Hematopoietic multipotent progenitor cell treated with erythropoietin and hydrocortisone succinate and interleukin-3 and kit ligand, for 15 days (in vitro differentiated cells): Measurements from ENCODE around the gene OR7D4.
"Not testable (repeated sequence)": the region's sequence is repeated elsewhere in the genome, so short reads cannot be mapped to it uniquely, and the experiment has no call there.

Experiments used
- DNase-seq: peaks from one replicate; pipeline ENCODE4 v3.0.0-alpha.2; 2015; ENCODE audit warnings: low spot score

OR7D4 gene

DNA sequence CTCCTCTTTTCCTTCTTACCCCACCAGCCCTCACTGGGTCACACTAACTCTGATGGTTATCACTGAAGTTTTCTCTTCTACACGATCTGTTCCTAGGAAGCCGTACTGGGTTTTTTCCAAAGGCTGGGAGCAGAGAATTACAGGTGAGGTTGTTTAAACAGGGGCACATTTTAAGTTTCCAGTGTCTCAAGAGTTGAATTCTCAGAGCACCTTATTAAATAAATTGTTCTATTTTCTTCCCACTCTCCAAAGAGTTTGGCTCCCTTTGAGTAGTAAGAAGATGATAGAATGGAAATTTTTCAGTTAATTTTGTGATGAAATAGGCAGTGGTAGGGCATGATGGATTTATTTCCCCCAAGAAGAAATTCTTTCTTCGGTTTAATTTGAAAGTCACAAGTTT is at the start of gene OR7D4:
TSS of gene OR7D4 (minus strand) at position 101 of the 400 bp plus-strand sequence. CDS start 4,752 bp downstream, outside the sequence.
- DNase-seq, result no peak

GRCh38 chr19:9251236-9251635 is 31.8 kb upstream of the OR7D4 start:
- DNase-seq, result no peak

DNA sequence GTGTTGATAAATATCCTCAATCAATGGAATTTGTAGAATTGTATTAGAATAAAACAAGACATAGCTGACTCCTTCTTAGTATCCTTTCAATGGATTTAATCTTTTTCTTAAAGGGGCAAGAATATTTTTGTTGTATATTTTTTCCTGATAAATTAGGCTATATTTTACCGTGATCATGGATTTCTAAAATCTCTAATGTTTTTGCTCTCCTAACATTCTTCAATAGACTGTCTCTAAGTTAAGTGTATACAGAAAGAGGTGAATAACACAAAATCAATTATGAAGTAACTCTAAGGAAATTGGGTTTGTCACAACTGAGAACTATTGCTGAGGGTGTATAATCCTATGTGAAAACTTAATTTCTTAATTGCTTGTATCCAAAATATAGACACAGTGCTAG is 31.2 kb upstream of the OR7D4 start, which contains the start of gene OR7E24:
TSS of gene OR7E24 (plus strand) at position 301 of the 400 bp plus-strand sequence. CDS start 114 bp downstream, outside the sequence.
- no peak for DNase-seq

DNA sequence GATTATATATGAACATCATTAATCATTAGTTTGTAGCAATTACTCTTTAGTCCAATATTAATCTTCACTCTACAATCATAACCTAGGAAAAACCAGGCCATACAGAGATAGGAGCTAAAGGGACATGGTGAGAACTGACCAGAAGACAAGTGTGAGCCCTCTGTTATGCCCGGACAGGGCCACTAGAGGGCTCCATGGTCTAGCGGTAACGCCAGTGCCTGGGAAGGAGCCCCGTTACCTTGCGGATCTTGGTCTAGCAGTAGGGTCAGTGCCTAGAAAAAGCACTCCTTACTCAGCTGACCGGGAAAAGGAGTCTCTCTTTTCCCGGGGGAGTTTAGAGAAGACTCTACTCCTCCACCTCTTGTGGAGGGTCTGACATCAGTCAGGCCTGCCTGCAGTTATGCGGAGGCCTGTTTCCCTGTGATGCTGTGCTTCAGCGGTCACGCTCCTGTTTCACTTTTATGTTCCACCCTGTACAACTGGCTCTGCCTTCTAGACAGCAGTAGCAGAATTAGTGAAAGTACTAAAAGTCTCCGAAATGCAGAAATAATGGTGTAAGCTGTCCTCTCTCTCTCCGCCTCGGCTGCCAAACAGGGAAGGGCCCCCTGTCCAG is 13.8 kb downstream of the OR7D4 start:
- DNase-seq, result peak; percentile 37

- DNase-seq, result not testable (repeated sequence)
Measured at GRCh38 chr19:9198044-9198443, 21.3 kb downstream of the OR7D4 start.

- DNase-seq, result no peak
Measured at GRCh38 chr19:9189535-9189934, 29.9 kb downstream of the OR7D4 start.

GRCh38 chr19:9187191-9187590 is 32.2 kb downstream of the OR7D4 start:
- no peak for DNase-seq

GRCh38 chr19:9183000-9183399 is 36.4 kb downstream of the OR7D4 start:
- DNase-seq, result no peak

GRCh38 chr19:9178901-9179300 is 40.5 kb downstream of the OR7D4 start, which contains the start of gene OR7D2:
Gene OR7D2 (plus strand): TSS chr19:9178979. CDS start chr19:9185782, 6,803 bp downstream.
- no peak for DNase-seq

DNA sequence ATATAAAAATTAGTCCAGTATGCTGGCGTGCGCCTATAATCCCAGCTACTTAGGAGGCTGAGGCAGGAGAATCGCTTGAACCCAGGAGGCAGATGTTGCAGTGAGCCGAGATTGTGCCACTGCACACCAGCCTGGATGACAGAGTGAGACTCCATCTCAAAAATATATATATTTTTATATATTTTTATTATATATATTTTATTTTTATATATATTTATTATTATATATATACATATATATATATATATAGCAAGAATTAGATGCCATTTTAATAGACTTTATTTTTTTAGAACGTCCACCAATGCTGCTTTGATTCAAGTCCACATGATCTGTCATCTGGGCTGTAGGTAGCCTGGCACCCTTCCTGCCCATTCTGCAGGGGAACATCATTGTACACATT is 44.1 kb downstream of the OR7D4 start:
- no peak for DNase-seq

GRCh38 chr19:9171393-9171991 is 47.9 kb downstream of the OR7D4 start:
- no peak for DNase-seq

GRCh38 chr19:9166846-9167245 is 52.5 kb downstream of the OR7D4 start:
- no peak for DNase-seq

DNA sequence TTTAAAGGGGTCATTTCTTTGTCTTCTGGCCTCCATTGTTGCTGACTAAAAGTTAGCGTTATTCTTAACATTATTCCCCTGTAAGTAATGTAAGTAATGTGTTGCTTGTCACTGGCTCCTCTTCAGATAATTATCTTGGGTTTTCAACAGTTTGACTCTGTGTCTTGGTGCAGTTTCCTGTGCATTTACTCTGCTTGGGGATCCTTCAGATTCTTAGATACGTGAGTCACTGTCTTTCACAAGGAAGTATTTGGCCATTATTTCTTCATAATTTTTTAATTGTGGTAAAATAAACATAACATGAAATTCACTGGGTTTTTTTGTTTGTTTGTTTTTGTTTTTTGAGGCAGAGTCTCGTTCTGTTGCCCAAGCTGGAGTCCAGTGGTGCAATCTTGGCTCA is 54.1 kb downstream of the OR7D4 start:
- DNase-seq, result no peak

- no peak for DNase-seq
Measured at GRCh38 chr19:9161427-9161826, 58.0 kb downstream of the OR7D4 start.
